HG03280 (cell line): ENCODE data around the gene DTYMK.
"Not testable (repeated sequence)": the region's sequence is repeated elsewhere in the genome, so short reads cannot be mapped to it uniquely, and the experiment has no call there.

Experiments
- ATAC-seq: cut with Tn5 transposase; IDR thresholded peaks from one replicate; pipeline ENCODE4 v1.9.1; 2021; ENCODE audit warnings: mild to moderate bottlenecking, moderate library complexity; ENCODE audit not compliant: unreplicated experiment

The DTYMK gene

GRCh38 chr2:241673189-241673663 is 13.4 kb downstream of the DTYMK start:
- ATAC-seq, result no peak

DNA sequence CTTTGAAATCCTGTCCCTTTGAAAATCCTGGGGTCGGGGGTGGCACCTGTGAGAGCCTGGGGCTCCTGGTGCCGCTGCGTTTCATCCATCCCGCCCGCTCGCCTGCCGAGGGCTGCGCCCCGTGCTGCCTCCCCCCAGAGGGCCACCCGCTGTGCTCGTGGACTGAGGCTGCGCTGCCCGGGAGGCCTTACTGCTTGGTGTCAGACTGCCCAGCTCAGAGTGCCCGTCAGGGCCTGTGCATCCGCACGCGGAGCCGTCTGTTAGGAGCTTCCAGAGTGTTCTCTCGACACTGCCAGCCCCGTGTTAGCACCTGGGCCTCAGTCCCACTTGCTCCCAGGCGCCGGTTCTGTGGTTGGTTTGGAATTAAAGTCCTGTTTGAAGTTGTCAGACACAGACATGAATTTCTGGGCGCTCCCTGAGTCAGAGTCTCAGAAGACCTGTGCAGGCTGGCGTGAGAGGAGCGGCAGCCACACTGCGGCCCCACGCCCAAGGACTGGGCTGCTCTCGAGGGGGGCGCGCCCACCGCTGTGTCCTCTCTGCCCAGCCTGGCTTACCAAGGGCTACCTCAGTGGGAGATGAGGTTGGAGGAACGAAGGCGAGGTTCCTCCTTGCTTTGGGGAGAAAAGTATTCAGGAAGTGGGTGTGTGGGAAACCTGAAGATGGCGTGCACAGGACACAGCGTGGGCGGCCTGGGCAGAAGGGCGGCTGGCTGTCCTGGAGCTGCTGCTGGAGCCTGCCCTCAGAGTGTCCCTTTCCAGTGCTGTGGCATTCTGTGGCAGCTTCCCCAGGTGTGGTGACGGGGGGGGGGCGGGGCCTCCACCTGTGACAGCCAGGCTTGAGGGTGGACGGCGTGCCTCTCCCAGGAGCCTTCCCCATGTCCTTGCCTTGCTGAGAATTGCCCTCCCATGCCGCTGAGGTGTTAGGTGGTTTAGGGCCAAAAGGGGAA is 14.1 kb downstream of the DTYMK start:
- ATAC-seq, result no peak

DNA sequence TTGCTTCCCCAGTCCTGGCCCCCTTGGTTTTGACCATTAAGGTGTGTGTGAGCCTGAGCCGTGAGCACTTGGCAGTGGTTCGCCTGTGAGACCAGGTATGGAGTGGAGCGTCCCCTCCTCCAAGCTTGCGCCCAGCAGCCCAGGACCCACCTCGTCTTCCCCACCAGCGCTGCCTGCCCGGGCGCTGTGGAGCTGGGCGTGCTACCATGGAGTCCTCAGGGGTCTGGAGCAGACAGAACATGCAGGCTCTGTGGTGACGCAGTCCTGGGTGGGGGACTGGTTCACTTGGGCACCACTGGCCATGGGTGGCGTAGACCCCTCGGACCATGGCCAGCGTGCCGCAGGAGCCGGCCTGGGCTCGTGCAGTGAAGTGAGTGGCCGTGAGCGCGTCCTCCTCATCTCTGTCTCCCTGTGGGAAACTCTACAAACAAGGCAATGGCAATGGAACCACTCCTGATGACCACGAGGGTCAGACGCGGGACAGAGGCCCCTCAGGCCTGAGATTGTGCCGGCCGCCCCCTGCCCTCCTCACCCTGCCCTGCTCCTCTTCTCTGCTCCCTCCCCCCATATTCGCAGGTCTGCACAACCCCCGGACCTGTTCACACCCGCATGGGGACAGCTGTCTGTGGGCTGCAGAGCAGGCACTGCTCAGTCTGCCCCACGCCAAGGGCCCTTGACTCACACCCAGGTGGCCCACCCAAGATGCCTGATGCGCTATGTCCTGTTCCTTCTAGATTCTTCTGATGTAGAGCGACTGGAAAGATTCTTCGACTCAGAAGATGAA is 15.0 kb downstream of the DTYMK start:
- ATAC-seq, result no peak

GRCh38 chr2:241670333-241671110 is 16.1 kb downstream of the DTYMK start:
- no peak for ATAC-seq

DNA sequence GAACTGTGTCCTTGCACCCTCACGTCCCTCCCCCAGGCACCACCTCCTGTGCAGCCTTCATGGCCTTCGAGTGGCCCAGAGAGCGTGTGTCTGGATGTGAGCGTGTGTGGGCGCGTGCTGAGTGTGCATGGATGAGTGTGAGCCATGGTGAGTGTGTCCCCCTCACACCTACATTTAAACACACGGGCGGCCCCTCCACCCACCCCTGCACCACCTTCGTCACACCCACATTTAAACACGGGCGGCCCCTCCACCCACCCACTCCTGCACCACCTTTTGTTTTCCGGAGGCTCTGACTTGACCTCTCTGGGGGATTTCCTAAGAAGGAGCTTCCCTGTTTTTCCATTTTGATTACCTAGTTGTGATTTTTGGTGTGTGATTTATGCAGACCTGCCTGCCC is 17.8 kb downstream of the DTYMK start:
- no peak for ATAC-seq

DNA sequence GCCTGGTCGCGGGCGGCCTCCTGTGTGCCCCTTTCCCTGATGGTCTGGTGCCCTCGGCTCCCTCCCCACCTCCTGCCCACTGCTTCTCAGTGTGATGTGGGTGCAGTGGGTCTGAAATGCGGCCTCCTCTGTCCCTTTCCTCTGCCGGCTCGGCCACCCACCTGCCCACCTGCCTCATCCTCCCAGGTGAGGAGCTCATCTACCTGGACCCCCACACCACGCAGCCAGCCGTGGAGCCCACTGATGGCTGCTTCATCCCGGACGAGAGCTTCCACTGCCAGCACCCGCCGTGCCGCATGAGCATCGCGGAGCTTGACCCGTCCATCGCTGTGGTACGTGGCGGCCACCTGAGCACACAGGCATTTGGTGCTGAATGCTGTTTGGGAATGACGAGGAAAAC is 18.3 kb downstream of the DTYMK start:
- ATAC-seq, result no peak

DNA sequence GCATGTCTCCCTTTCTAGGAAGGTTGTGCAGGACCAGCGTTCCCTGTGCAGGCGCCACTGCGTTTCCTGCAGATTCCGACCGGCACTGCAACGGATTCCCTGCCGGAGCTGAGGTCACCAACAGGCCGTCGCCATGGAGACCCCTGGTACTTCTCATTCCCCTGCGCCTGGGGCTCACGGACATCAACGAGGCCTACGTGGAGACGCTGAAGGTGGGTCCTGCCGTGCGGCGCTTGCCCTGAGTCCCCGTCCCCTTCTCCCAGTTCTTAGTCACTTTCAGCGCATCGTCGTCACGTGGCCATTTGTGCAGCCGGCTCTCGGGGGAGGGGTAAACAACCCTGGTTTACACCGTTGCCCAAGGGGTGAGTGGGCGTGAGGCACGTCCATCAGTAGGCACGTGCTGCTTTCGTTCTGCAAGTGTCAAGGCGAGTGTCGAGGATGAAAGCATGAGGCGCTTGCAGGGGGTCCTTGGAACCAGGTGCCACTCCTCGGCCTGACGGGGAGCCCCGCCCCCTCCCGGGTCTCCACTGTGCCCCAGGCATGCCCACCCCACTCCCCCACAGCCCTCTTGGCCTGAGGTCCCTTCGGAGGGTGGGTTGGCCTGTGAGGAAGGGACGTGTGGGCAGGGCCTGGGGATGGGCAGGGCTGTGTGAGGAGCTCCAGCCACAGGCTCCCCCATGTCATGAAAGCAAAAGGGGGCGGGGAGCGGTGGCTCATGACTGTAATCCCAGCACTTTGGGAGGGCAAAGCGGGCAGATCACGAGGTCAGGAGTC is 19.8 kb downstream of the DTYMK start:
- no peak for ATAC-seq

GRCh38 chr2:241665731-241666440 is 20.7 kb downstream of the DTYMK start:
- no peak for ATAC-seq

GRCh38 chr2:241662731-241663130 is 23.9 kb downstream of the DTYMK start:
- ATAC-seq, result not testable (repeated sequence)

- no peak for ATAC-seq
Measured at GRCh38 chr2:241660593-241661213, 25.9 kb downstream of the DTYMK start.

- ATAC-seq, result no peak
Measured at GRCh38 chr2:241659150-241659739, 27.4 kb downstream of the DTYMK start.

DNA sequence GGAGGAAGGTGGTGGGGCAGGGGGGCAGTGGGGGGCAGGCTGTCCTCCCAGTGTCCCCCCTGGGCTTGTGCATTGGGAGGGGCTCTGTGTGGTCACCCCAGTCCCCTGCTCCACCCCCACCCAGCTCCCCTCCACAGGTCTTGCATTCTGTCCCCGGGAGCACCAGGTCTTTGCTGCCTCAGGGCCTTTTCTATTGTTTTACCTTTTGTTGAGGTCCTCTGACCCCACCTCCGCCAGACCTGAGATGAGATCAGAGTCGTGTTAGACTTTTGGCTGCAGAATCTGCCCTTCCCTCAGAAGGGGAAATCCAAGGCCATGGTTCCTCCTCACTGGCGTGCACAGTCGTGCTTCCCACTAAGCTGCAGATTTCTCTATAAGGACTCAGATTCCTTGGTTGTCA is 28.3 kb downstream of the DTYMK start:
- ATAC-seq, result no peak

GRCh38 chr2:241657786-241658254 is 28.8 kb downstream of the DTYMK start:
- no peak for ATAC-seq

DNA sequence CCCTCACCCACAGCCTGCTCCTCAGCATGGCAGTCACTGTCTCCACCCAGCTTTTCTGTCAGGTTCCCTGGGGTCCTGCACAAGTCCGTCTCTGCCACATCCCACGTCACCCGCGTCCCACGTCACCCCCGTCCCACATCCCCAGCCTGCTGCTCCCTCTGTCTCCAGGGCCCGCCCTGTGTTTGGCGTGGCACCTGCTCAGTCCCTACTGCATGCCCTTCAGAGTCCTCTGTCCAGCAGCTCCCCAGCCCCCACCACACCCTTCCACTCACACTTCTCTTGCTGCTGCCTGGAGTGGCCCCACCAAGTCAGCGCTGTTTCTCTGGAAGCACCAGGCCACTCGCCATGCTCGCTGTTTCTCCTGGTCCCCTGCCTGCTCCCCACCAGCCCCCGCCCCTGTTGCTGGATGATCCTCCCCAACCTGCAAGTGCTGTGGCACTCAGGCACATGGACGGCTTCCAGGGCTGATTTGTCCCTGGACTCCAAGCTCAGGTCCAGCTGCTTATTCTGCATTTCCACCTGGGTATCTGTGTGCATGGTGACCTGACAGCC is 30.3 kb downstream of the DTYMK start:
- no peak for ATAC-seq

DNA sequence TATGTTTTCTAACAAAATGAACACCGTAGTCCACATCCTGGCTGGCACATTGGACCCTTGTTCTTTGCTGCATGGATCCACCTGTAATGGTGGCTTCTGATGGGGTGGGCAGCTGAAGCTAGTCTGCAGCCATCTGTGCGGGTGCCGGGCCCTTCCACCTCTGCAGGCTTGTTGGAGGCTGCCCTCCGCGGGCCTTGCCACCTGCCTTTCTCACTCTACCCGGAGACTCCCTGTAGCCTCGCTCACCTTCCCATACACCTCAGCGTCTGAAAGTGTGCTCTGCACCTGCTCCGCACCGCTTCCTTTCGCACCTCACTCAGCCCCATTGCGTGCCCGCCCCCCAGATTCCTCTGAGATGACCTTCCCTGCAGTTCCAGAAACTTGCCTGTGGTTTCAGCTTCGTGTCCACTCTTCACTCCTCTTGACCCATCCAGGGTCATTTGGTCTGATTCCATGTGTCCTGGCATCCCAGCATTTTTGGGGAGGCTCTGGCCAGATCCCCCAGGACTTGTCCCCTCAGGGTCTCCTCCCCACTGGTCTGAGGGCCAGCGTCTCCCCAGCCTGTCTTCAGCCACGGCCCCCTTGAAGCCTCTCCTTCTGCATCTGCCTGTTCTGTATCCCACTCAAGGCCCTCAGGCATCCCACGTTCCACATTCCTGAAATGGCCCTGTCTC is 31.0 kb downstream of the DTYMK start:
- no peak for ATAC-seq

DNA sequence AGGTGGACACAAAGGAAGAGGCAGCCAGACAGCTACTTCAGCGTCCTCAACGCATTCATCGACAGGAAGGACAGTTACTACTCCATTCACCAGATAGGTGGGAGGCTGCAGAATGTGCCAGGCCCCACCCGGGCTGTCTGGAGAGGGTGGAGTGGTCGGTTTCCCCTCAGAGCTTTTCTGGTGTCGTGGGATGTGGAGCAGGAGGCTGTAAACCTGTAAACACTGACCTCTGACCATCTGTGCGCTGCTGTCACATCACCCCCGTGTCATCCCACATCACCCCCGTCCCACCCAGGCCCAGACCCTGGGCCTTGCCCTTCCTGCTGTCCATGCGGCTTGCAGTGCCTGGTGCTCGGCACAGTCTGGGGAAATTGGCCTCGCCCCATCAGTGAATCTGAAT is 32.1 kb downstream of the DTYMK start:
- ATAC-seq, result no peak

DNA sequence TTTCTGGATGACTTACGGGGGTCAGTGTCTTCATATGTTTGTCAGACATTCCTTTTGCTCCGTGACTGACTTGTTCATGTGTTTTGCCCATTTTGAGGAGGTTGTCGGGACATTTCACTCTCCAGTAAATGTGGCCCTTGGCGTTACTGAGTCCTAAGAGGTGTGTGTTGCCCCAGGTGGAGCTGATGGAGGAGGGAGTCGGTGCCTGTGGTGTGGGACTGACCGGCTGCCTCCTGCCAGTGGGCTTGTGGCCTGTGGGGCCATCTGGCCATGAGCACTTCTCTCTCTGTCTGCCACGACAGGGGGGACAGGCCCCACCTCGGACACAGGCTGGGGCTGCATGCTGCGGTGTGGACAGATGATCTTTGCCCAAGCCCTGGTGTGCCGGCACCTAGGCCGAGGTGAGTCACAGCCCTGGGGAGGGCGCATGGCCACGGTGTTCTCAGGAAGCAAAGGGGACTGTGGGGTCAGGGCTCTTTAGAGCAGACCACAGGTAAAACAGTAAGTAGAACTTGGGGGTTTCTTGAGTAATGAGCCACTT is 33.3 kb downstream of the DTYMK start:
- no peak for ATAC-seq

- ATAC-seq, result no peak
Measured at GRCh38 chr2:241652722-241653121, 33.9 kb downstream of the DTYMK start.
